GM21723 (cell line): ENCODE results near the gene TMEM244.
"Not testable (repeated sequence)": the region's sequence is repeated elsewhere in the genome, so short reads cannot be mapped to it uniquely, and the experiment has no call there.

Source experiments
- ATAC-seq: cut with Tn5 transposase; IDR thresholded peaks from one replicate; pipeline ENCODE4 v1.9.1; 2021; ENCODE audit warnings: mild to moderate bottlenecking, moderate library complexity; ENCODE audit not compliant: unreplicated experiment

Gene TMEM244

DNA sequence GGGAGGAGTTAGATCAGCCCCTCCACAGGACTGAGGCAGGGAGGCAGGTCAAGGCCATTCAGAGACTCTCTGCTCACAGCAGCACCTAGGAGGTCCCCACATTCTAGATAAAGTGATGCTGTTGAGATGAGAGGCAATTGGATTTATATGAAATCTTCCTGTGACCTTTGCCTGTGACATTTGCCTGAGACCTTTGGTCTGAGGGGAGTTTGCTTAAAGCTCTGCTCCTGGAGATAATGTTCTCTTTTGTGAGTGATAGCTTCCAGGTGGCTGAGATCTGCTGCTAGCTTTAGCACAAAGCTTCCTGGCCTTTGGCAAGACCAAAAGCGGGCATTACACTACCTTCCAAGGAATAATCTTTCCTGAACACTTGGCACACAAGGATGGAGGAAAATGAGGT lies 43.3 kb downstream of the TMEM244 start:
- ATAC-seq, result no peak

DNA sequence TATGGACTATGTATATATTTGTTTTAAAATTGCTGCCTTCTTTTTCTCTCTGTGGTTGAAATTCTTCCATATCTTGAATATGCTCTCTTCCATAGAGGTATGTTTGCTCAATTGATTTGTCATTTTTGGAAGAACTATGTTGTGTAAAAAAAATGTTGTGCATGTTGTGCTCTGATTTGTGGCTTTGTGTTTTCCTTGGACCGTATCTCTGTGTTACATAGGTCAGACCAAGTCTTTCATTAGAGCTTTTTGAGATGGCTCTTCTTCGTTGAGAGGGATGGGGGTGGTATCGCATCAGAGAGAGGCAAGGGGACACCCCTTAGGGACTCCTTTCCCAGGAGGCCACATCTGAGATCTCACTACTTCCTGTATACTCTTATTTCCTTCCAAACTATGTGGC lies 43.8 kb downstream of the TMEM244 start:
- ATAC-seq, result no peak

DNA sequence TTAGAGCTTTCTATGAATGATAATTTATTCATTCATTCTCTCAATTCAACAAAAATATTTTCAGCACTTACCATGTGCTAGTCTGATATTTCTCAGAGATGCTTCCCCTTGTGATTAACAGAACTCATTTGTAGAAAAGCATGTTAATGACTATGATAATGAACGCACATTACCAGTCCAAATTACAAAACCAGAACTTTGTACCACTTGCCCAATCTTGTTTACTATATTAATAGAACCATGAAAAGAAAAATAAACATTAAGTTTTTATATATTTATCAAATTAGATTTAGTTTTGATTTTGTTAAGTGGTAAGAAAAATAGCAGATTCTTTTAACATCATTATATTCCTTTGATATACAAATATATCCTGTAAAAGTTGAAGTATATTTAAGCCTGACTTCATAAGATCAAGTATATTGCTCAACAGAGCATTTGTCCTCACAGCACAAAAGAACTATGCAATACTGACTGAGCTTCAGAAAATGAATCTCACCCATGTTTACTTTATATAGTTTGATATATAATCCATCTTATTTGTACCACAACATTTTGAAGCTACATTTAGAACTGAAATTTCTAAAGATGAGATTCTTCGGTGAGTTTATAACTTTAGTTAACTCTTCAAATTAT lies 48.9 kb downstream of the TMEM244 start:
- no peak for ATAC-seq

DNA sequence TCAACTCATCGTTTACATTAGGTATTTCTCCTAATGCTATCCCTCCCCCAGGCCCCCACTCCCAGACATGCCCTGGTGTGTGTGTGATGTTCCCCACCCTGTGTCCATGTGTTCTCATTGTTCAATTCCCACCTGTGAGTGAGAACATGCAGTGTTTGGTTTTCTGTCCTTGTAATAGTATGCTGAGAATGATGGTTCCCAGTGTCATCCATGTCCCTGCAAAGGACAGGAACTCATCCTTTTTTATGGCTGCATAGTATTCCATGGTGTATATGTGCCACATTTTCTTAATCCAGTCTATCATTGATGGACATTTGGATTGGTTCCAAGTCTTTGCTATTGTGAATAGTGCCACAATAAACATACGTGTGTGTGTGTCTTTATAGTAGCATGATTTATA lies 54.0 kb downstream of the TMEM244 start:
- not testable (repeated sequence) for ATAC-seq

DNA sequence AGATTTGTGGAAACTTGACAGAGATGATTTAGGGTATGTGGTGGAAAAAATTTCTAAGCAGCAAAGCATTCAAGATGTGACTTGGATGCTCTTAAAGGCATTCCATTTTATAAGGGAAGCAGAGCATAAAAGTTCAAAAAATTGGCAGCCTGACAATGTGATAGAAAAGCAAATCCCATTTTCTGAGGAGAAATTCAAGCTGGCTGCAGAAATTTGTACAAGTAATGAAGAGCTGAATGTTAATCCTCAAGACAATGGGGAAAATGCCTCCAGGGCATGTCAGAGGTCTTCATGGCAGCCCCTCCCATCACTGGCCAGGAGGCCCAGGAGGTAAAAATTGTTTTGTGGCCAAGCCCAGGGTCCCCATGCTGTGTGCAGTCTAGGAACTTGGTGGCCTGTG lies 58.2 kb downstream of the TMEM244 start:
- ATAC-seq, result not testable (repeated sequence)

DNA sequence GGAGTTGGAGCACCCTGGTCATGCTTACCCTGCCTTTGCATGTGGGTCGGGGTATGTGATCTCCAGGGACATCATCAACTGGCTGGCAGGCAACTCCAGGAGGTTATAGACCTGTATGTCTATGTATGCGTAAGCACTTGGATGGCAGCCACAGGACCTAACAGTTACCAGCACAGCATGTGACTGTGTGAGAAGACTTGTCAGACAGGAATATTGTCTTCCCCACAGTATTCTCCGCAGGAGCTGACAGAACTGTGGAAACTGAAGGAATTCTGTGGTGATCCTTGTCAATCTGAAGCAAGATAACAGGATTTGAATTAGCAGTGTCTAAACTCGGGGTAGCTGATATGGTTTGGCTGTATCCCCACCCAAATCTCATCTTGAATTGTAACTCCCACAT lies 59.2 kb downstream of the TMEM244 start:
- ATAC-seq, result no peak

DNA sequence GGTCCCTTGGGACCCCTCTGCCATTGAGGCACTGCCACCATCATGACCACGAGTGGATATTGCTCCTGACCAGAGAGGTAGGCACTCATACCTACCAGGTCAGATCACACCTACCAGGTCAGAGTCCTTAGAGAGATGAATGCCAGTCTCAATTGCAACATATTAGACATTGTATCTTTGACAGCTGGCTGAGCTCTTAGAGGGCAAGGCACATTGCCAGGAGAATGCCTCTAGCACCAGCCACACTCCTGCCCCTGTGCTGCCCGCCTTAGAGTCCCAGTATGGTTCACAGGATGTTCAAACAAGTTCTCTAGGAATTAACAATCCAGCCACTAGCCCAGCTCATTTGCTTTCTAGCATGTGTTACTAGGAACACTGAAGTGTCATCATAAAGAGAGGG lies 65.9 kb downstream of the TMEM244 start:
- ATAC-seq, result no peak

DNA sequence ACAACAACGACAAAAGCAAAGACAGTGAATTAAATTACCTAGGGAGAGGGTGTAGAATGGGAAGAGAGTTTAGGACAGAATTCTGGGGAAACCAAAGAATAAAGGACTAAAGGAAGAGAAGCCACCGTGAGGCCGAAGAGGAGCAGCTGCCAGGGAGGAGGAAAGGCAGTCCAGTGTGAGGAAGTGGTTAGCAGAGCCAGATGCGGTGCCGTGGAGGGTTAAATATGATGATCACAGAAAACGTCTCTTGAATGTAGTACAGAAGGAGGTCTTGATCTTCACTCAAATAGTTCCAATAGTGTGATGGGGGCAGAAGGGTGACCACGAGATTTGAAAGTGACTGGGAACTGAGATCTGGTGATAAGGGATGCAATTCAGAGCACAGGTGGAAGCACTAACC lies 67.7 kb downstream of the TMEM244 start:
- no peak for ATAC-seq

DNA sequence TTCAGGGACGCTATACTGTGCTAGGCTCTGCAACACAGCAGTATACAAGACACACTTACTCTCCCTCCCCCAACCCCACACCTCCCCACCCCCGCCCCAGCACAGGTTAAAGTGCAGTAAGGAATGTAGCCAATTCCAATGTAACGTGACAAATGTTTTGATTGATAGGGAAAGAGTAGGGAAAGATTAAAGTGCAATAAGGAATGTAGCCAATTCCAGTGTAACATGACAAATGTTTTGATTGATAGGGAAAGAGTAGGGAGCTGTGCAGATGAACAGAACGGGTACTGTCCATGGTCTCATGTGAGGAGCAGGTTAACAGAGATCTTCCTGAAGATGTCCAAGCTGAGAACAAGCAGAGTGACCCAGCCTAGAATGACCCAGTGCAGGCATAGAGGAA lies 69.1 kb downstream of the TMEM244 start:
- ATAC-seq, result no peak

DNA sequence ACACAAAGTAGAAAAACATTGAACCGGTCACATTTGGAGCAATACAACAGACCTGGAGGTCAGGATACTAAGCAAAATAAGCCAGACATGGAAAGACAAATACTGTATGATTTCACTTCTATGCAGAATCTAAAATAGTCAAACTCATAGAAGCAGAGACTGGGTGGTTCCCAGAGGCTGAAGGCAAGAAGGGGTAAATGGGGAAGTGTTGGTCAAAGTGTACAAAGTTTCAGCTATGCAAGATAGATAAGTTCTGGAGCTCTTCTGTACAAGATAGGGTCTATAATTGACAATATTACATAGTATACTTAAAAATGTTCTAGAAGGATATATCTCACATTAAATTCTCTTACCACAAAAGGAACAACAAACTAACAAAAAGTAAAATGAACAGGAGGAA lies 70.3 kb downstream of the TMEM244 start:
- no peak for ATAC-seq

DNA sequence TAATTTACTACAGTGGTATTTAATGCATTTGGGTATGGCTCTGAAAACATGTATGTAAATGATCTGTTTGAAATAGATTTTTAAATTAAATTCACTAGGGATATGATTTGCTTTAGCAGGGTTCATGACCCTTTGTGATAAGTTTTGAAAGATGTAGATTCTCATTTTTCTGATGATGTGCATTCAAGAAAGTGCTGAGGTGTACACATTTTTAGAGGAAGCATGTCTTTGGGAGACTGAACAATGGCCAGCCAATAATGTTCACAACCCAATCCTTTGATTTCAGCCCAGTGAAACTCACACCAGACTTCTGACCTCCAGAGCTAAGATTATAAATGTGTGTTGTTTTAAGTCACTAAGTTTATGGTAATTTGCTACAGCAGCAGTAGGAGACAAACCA lies 71.1 kb downstream of the TMEM244 start:
- no peak for ATAC-seq

DNA sequence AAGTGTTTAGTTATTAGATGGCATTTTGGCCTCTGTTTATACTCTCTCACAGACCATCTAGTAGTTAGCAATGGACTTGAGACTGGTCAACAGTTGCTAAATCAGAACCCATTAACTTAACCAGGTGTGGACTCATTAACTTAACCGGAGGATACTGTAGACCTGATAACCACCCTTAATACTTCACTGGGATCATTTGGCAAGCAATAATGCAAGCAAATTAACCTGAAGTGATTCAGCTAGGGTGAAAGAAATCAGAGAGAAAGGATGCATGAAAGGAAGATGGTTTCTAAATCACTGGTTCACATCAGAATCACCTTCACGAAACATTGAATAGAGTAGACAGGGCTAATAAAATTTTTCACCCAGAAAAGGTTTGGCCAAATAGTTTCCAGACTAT lies 73.3 kb downstream of the TMEM244 start:
- ATAC-seq, result no peak

DNA sequence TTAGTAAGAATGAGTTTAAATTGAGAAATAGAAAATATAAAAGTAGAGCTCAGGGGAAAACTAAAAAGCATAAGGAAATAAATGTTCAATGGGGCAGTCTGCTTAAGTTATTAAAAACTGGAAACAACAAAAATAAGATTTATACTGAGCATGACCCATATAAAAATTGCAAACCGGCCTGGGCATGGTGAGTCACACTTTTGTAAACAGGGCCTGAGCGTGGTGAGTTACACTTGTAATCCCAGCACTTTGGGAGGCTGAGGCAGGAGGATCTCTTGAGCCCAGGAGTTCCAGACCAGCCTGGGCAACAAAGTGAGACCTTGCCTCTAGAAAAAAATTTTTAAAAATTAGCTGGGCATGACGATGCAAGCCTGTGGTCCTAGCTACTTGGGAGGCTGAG lies 74.6 kb downstream of the TMEM244 start:
- ATAC-seq, result no peak

DNA sequence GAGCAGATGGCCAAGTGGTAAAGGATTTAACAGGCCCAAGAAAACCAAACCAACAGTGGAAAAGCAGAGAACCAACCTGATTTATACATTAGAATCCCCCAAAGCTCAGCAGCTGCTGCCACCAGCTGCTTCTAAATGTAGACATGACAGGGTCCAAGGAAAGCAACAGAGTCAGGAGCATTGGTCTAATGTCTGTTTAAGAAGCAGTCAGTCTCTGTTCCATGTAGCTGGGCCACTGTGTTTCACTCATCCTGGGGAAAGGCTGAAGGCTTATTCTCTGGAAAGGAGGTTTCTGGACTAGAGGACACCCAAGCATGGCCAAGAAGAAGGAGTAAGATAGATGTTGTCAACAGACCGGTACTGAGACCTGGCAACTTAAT lies 75.4 kb downstream of the TMEM244 start:
- ATAC-seq, result no peak

DNA sequence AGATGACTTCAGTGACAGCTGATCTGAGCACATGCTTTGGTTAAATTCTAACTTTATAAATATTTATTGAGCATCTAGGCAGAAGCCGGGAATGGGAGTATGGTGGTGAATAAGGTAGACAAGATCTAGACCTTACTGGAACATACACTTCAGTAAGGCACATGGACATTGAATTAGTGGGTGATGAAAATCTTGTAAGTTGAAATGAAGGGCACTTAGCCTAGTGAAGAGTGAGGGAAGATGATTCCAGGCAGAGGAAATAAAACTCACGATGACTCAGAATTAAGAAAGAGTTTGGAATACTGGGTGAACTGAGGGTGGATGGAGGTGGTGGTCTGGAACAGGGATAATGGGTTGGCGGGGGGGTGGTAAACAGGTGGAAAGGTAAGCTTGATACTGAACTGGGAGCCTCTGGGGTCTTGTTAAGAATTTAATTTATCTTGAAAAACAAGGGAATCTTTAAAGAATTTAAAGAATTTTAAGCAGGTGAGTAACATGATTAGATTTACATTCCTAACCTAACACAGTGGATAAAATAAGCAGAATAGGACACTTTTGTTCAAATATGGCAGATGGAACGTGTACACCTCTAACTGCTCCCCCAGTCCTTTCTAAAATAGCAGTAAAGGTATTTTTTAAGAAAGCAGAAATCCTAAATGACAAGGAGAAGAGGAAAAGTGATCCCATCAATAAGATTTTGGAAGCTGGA lies 75.9 kb downstream of the TMEM244 start:
- ATAC-seq, result no peak
